Measurements from ENCODE around the gene CEP295NL. TPM values are rescaled to one million over a fixed set of nuclear protein-coding genes. Genes with fewer than 3 reads are reported as not detected.
"Not testable (repeated sequence)": the region's sequence is repeated elsewhere in the genome, so short reads cannot be mapped to it uniquely, and the experiment has no call there.

The CEP295NL gene
- total and polyA plus RNA-seq, 2 of the 13 experiments (the other 11 are each of a cell fraction or from before 2014, with no cell fraction given): not detected

- TF ChIP-seq ZNF263 (CRISPR knock-in tag; IDR thresholded peaks at IDR 0.05) (no peak), SKI (IDR thresholded peaks at IDR 0.05; ENCODE audit: partially characterized antibody) (no peak), ZNF329 (CRISPR knock-in tag; IDR thresholded peaks at IDR 0.05; ENCODE audit: low read depth) (no peak), ASH2L (IDR thresholded peaks at IDR 0.05; ENCODE audit: insufficient read length, low read depth, low read length) (no peak), BHLHE40 (IDR thresholded peaks at IDR 0.05; ENCODE audit: low read length) (no peak), TRIM22 (IDR thresholded peaks at IDR 0.05) (no peak), ZBTB14 (CRISPR knock-in tag; IDR thresholded peaks at IDR 0.05) (no peak), ZNF24 (IDR thresholded peaks at IDR 0.05) (no peak), ESRRA (CRISPR knock-in tag; IDR thresholded peaks at IDR 0.05; ENCODE audit: low read depth) (no peak), ZNF180 (CRISPR knock-in tag; IDR thresholded peaks at IDR 0.05; ENCODE audit: borderline replicate concordance, low read depth) (no peak), PBX2 (CRISPR knock-in tag; IDR thresholded peaks at IDR 0.05) (no peak), NCOA5 (CRISPR knock-in tag; IDR thresholded peaks at IDR 0.05) (no peak), ZFP41 (CRISPR knock-in tag; IDR thresholded peaks at IDR 0.05; ENCODE audit: borderline replicate concordance) (no peak), IRF1 (CRISPR knock-in tag; IDR thresholded peaks at IDR 0.05; ENCODE audit: low read depth) (no peak), HNRNPK (IDR thresholded peaks at IDR 0.05; ENCODE audit: low read depth, low read length, poor library complexity, severe bottlenecking) (no peak), NR2F6 (IDR thresholded peaks at IDR 0.05) (no peak), NR2F6 (CRISPR knock-in tag; IDR thresholded peaks at IDR 0.05) (no peak)
- no peak overlapping the region for H3K27ac ChIP-seq (ENCODE audit: extremely low read length, insufficient read depth, low read length)
- H3K9ac ChIP-seq (ENCODE audit: insufficient read depth, low read depth, low read length): no peak overlapping the region
- H3K9me3 ChIP-seq (ENCODE audit: low read length): no peaks in the 10 kb centered on the region
- ChIA-PET POLR2A (no interaction called here), CTCF (ENCODE audit: low intra/inter-chr PET ratio, low total read pairs) (no interaction called here)
- H3K4me1 ChIP-seq (ENCODE audit: insufficient read depth, low read length): peaks cover 9% of the 10 kb centered on the region
- WGBS (ENCODE audit: low lambda C conversion rate): 78% methylated on average over 7 of the region's 7 CpGs
- ATAC-seq (no peak), DNase-seq (ENCODE audit: low spot score) (no peak), FAIRE-seq (no peak)
- in situ Hi-C loops (cut with HindIII; ENCODE audit: extremely low pct_ligation_motif_present, low pct_unique_long_range_greater_than_20kb) (no loop called here), intact Hi-C loops (cut with micrococcal nuclease; ENCODE audit: unreplicated experiment) (loop anchor here (5.0 kb wide), 1 partner anchor 64 kb away; no protein-coding TSS in a partner anchor)
- no peaks in the 10 kb centered on the region for H4K20me1 ChIP-seq (ENCODE audit: insufficient read depth, low read length)
- no peak overlapping the region for H2AFZ ChIP-seq (ENCODE audit: low read length)
- H3K36me3 ChIP-seq (replicated peaks in 1 of 2; ENCODE audit: control insufficient read depth in 1 of 2, insufficient read depth in 2 of 2, low read length in 2 of 2): peaks cover 7 to 19% of the 10 kb centered on the region in 2 experiments; a peak in 3 of 5 replicates
- H3K4me2 ChIP-seq (ENCODE audit: low read depth, low read length): no peak overlapping the region
- BruUV-seq (replicated peaks): no TSS peak
- H3K4me3 ChIP-seq (replicated peaks in 1 of 3; ENCODE audit: insufficient read depth in 1 of 3, low read depth in 2 of 3, low read length in 3 of 3): no peak overlapping the region
- no peaks in the 10 kb centered on the region for H3K79me2 ChIP-seq (ENCODE audit: insufficient read depth, low read length)
- H3K27me3 ChIP-seq (ENCODE audit: control insufficient read depth in 1 of 2, insufficient read depth in 2 of 2, low read length in 2 of 2): no peaks in the 10 kb centered on the region
Measured at GRCh38 chr17:78868391-78868790, 34.6 kb downstream of the CEP295NL start.

- H3K27ac ChIP-seq (ENCODE audit: extremely low read length, insufficient read depth, low read length); FAIRE-seq; H2AFZ ChIP-seq (ENCODE audit: low read length); H3K9me3 ChIP-seq (ENCODE audit: low read length); DNase-seq (ENCODE audit: low spot score); ATAC-seq; H3K27me3 ChIP-seq (ENCODE audit: control insufficient read depth in 1 of 2, insufficient read depth in 2 of 2, low read length in 2 of 2); H3K79me2 ChIP-seq (ENCODE audit: insufficient read depth, low read length); H3K9ac ChIP-seq (ENCODE audit: insufficient read depth, low read depth, low read length); H3K4me2 ChIP-seq (ENCODE audit: low read depth, low read length); in situ Hi-C loops (cut with HindIII; ENCODE audit: extremely low pct_ligation_motif_present, low pct_unique_long_range_greater_than_20kb); BruUV-seq (replicated peaks); H3K4me3 ChIP-seq (replicated peaks in 1 of 3; ENCODE audit: insufficient read depth in 1 of 3, low read depth in 2 of 3, low read length in 3 of 3); H4K20me1 ChIP-seq (ENCODE audit: insufficient read depth, low read length): not testable (repeated sequence)
- intact Hi-C loops (cut with micrococcal nuclease; ENCODE audit: unreplicated experiment): loop anchor here (5.0 kb wide), 1 partner anchor 65 kb away; no protein-coding TSS in a partner anchor
- Histone ChIP-seq H3K36me3 (replicated peaks in 1 of 2; ENCODE audit: control insufficient read depth in 1 of 2, insufficient read depth in 2 of 2, low read length in 2 of 2) (peaks cover 5 to 15% of the 10 kb centered on the region in 2 experiments; a peak in 3 of 5 replicates), H3K4me1 (ENCODE audit: insufficient read depth, low read length) (peaks cover 15% of the 10 kb centered on the region)
- ChIA-PET POLR2A (interaction anchor here (2.3 kb wide), 1 partner anchor 29 kb away, joined by 8 read pairs; no protein-coding TSS in a partner anchor), CTCF (ENCODE audit: low intra/inter-chr PET ratio, low total read pairs) (interaction anchor here (2.1 kb wide), 1 partner anchor 104 kb away, joined by 35 read pairs; no protein-coding TSS in a partner anchor)
- WGBS (ENCODE audit: low lambda C conversion rate): 88% methylated on average over 3 of the region's 3 CpGs
Measured at GRCh38 chr17:78867046-78867445, 36.0 kb downstream of the CEP295NL start.

Data from HepG2 (cell line).